ENCODE measurements around the gene RBMS3.
A peak's percentile ranks its signal among the peaks of the same experiment; 100 is the strongest.

RBMS3 gene

DNA sequence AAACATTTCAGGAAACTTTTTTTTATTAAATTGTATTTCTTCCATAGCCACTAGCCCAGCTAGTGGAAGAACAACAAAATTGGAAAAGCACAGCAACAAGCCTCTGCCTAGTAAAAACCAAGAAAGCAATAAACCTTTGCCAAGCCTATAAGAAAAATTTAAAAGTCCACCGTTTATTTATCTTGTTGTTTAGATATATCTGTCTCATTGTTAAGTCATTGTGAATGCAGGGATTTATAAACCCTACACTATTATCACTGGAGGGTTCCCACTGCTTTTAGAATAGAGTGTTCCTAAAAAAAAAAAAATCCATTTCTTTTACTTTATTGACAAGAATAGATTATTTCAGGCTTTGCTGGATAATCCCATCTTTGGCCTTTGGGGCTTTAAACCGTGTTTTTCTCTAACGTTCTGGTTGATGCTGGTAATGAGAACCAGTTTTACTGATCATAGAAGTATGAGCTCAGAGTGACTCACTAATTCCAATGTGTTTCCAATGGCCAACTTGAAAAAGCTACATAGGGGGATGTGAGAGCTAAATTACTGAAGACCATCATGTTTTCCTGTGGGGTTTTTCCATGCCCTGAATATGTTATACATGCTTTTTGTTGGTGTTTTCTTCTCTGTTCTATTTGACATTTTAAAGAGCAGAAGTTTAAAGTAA lies 634.1 kb downstream of the RBMS3 start:
- DNase-seq = no peak

DNA sequence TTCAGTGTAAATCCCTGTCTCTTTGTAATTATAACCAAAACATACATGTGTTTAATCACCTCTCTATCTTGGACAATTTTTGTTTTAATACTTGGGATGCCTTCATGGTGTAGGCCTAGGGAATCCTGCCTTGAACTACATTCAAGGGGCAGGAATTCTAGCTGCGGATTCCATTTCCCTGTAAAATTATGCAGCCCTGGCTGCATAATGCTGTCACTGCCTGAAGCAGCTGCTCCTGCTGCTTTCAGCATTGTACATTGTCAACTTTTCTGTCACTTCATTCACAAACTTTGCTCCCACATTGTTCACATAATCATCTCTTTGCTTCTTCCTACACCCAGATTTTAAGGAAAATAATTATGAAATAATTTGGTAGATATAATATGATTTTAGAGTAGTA lies 638.7 kb downstream of the RBMS3 start:
- no peak for DNase-seq

GRCh38 chr3:29922992-29923746 lies 642.3 kb downstream of the RBMS3 start:
- DNase-seq = no peak

DNA sequence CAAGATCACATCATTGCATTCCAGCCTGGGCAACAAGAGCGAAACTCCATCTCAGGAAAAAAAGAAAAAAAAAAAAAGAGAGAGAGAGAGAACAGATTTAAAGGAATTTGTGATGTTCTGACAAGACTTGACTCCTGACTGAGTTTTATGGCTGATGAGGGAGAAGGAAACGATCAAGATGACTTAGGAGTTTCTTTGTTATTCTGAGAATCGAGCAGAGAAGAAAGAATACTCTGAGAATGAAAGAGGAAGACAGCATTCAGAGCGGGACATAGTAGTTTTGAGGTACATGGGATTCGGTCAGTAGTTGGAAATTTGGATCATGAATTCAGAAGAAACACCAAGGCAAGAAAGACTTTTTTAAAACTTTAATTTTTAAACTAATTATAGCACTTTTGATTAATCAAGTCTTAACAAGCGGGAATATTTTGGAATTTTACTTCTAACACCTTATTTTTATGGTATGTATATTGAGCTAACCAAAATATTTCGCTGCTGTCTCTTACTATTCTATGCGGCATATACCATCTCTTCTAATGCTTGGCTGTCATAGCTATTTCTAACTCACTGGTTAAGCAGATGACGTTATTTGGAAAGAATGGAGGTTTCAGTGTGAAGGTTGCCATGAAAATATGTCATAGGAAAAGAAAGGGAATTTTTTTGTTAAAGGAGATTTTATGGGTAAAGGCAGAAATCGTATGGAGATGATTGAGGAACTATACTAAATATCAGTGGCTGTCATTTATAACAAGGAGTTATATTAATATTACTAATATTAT lies 644.1 kb downstream of the RBMS3 start:
- no peak for DNase-seq

DNA sequence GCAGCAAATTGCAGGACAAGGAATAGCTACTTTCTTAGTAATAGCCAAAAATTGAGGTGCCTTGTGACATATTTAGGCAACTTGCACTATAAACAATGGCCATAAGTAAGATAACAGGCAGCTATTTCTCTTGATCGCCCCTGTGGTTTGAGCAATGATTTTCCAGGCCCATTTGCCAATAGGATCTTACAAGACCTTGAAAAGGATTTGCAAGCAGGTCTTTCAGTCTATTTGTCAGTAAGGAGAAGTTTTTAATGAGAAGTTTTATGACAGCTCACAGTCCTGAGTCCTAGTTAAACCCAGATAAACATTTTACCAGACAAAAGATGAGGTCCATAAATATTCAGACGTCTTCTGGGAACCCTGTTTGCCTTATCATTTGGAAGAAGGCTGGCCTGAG lies 645.5 kb downstream of the RBMS3 start:
- no peak for DNase-seq

- DNase-seq = peak in 1 of 3 experiments; percentile 7
Observed at GRCh38 chr3:29932696-29933325, 651.9 kb downstream of the RBMS3 start.

- no peak for DNase-seq
Observed at GRCh38 chr3:29933802-29934490, 653.1 kb downstream of the RBMS3 start.

GRCh38 chr3:29934751-29935150 lies 653.9 kb downstream of the RBMS3 start:
- no peak for DNase-seq

- DNase-seq = no peak
Observed at GRCh38 chr3:29936054-29936453, 655.2 kb downstream of the RBMS3 start.

DNA sequence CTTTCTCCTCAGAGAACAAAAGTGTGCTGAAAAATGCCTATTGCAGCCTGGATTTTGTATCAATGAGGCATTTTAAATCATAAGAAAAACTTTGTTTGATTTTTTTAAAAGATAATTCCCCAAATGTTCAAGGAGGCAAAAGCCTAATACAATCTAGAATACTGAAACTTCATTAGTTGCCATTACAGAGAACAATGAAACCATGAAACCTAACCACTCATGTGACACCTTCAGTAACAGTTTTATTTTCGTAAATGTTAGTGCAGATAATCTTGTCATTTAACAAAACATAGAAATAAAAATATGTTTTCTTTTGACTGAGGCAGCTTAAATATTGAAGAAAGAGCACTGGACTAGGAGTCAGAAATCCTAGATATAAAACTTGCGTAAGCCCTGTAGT lies 655.9 kb downstream of the RBMS3 start:
- DNase-seq = no peak

DNA sequence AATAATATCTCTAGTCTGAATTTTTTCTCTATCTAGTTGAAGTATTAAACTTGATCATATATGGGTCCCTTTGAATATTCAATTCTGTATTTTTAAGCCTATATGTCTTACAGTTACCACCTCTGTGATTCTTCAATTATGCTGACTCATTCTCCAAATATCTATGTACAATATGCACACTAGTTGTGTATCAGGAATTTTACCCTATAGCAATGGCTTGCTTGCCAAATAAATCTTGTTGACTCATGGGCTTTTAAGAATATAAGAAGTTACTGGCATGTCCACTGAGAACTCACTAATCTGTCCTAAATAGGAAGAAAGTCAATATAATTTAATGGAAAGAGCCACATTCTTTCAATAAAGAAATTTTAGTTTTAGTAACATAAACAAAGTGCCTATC lies 656.3 kb downstream of the RBMS3 start:
- DNase-seq = no peak

DNA sequence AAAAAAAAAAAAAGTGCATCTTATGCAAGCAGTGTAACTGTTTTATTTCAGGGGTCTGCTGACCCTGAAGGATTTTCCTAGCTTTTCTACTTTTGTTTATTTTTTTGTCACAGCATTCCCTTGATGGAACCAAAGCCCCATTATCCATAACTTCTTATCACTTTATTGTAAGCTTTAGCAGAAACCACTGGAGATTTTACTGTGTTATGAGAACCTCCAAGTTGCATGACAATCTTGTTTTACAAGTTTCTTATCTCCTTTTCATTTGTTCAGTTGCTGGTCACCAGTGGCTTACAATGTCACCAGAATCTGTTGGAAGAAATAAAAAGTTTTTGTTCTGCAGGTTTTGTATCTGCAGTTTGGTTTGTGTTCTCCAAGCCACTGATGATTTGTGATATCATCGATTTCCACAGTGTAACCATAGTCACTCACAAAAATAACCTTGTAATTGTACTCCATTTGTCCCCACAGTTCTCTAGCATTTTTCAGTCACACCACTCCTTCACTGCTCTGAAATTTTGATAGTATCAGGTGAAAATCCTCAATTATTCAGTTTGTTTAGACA lies 660.0 kb downstream of the RBMS3 start:
- no peak for DNase-seq

DNA sequence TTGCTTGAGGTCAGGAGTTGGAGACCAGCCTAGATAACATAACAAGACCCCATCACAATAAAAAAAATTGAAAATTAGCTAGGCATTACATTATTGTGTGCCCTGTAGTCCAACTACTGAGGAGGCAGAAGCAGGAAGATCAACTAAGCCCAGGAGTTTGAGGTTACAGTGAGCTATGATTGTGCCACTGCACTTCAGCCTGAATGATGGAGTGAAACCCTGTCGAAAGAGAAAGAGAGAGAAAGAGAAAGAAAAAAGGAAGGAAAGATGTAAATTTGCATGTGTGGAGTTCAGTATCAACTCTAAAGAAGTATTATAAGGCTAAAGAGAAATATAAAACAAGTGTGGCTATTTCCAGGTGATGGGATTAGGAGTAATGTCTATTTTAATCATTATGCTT lies 661.4 kb downstream of the RBMS3 start:
- DNase-seq = no peak

DNA sequence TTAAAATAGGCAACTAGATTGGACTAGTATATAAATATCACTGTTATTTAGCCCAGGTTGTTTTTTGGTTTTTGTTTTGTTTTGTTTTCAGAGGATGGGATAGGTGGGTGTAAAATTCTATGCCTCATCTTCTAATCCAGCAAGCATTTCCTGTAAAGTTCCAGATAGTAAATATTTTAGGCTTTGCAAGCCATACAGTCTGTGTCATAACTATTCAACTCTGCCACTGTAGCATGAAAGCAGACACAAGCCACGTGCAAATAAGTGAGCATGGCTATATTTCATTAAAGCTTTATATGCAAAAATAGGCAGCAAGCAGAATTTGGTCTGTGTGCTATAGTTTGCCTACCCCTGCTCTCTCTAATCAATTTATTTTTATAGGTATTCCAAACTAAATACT lies 668.3 kb downstream of the RBMS3 start:
- DNase-seq = no peak

DNA sequence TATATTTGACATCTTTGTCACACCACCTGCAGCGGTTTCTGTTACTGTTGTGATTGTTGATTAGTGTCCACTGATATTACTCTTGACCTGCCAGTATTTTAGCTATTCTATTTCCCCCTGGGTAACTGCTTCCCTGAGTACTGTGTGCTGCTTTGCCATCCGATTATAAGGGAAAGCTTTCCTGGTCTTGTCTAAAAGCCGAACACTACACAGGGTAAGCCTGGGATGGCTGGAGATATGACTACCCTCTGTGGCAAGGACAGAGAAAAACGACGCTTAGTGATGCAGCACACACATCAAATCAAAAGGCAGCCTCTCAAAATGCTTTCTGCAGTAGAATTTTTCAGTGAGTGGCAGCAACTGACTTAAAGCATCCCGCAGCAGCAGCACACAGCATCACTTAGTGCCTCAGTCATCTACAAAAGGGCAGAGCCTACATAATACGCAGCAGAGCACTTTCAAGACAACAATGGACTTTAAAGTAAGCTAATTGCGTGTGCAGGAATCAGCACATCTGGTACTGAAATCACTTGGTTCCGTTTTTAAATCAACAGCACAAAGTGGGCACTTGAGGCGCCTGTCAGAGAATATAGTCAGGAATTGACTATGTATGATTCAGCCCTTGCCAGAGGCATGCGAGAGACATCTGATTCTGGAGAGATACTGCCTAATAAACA lies 669.2 kb downstream of the RBMS3 start:
- DNase-seq = no peak

GRCh38 chr3:29952431-29952830 lies 671.6 kb downstream of the RBMS3 start:
- no peak for DNase-seq

DNA sequence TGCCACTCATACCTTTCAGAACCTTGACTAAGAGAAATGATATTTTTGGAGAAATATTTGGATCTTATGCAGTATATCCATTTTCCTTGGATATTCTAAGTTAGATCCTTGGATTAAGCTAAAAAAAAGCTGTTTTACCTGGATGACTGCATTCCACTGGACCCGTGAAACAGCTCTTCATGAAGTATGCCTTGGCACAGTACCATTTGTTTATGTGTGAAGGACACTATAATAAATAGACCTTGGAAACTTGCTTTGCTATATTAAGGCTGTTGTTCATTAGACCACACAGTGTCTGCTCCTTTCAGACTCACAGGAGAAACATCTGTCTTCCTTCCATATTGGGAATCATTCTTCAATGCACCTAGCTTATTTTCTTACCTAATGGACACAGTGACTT lies 674.5 kb downstream of the RBMS3 start:
- no peak for DNase-seq

- DNase-seq = no peak
Observed at GRCh38 chr3:29958816-29959215, 677.9 kb downstream of the RBMS3 start.

- no peak for DNase-seq
Observed at GRCh38 chr3:29971895-29972294, 691.0 kb downstream of the RBMS3 start.

DNA sequence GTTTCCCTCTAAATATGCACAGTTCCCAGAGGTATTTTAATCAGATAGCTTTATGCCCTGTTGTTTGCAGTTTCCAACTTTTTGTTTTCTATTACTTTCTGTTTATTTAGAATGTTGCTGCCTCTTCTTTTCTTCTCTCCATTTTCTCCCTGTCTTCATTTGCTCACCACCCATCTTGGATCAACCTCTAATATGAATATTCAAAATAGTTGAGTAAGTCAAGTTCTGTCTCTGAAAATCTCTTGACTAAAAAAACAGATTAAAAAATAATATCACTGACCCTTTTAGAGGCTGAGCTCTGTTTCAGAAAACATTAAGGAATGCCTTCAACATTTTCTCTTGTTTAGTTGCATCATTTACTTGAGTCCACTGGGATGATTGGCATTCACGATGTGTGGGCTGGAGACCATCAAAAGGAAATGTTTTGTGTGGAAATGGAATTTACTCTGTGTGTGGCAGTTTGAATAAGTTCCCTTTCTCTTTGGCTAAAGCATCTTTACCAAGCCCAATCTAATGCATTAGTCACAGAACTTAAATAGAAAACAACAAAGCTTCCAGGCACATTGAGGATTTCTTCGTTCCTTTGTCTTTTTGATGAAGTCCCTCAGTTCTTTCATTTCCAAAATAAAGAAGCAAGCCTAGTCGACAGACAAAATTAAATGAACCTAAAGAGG lies 691.6 kb downstream of the RBMS3 start:
- DNase-seq = no peak

- no peak for DNase-seq
Observed at GRCh38 chr3:29973763-29974162, 692.9 kb downstream of the RBMS3 start.
